ENCODE results near the gene NRXN3. TPM values are rescaled to one million over a fixed set of nuclear protein-coding genes. Genes with fewer than 3 reads are reported as not detected.

NRXN3 gene
- polyA plus RNA-seq, 1 donor (not counting 4 experiments of a cell fraction or from before 2014, with no cell fraction given) = 0.89 TPM

- no peaks in the 10 kb centered on the region for H4K20me1 ChIP-seq (ENCODE audit: control insufficient read depth, extremely low read depth, insufficient read depth, low read length)
- no peak for TF ChIP-seq EZH2 (IDR thresholded peaks at IDR 0.05; ENCODE audit: low read length)
- no peak for TF ChIP-seq CTCF (optimal IDR thresholded peaks at IDR 0.05 in 1 of 3, IDR thresholded peaks at IDR 0.05 in 1 of 3, conservative IDR thresholded peaks at IDR 0.05 in 1 of 3; ENCODE audit: extremely low read depth in 1 of 3, insufficient read depth in 2 of 3, low read length in 3 of 3)
- no peak for DNase-seq (ENCODE audit: low read depth, low spot score)
- no peaks in the 10 kb centered on the region for H3K9me1 ChIP-seq (ENCODE audit: control insufficient read depth, extremely low read depth, insufficient read depth, low read length)
- no peak for FAIRE-seq
- no peak overlapping the region for H3K9ac ChIP-seq (ENCODE audit: control insufficient read depth, extremely low read depth, insufficient read depth, low read length)
- dilution Hi-C loops (cut with MboI; ENCODE audit: extremely low pct_ligation_motif_present, low sequenced_read_pairs) = no loop called here
- no peak overlapping the region for H3K27ac ChIP-seq (ENCODE audit: control insufficient read depth, insufficient read depth, low read length)
- H3K79me2 ChIP-seq (ENCODE audit: control insufficient read depth, insufficient read depth, low read length) = no peaks in the 10 kb centered on the region
- H3K36me3 ChIP-seq (ENCODE audit: control insufficient read depth in 2 of 2, extremely low read depth in 1 of 2, insufficient read depth in 2 of 2, low read length in 2 of 2) = no peaks in the 10 kb centered on the region
- no peaks in the 10 kb centered on the region for H3K4me1 ChIP-seq (ENCODE audit: control insufficient read depth, extremely low read depth, insufficient read depth, low read length)
- no peaks in the 10 kb centered on the region for H3K27me3 ChIP-seq (ENCODE audit: control insufficient read depth, extremely low read depth, insufficient read depth, low read length)
- H3K4me2 ChIP-seq (ENCODE audit: control insufficient read depth, extremely low read depth, insufficient read depth, low read depth, low read length) = no peak overlapping the region
- no peaks in the 10 kb centered on the region for H3K9me3 ChIP-seq (ENCODE audit: control insufficient read depth, low read depth, low read length)
- H2AFZ ChIP-seq (ENCODE audit: control insufficient read depth, low read length) = no peak overlapping the region
- H3K4me3 ChIP-seq (ENCODE audit: control insufficient read depth in 2 of 3, extremely low read depth in 1 of 3, insufficient read depth in 2 of 3, low read depth in 1 of 3, low read length in 3 of 3) = no peak overlapping the region
Measured at GRCh38 chr14:79137045-79137430, 966.9 kb downstream of the NRXN3 start.

GRCh38 chr14:79137836-79138235, 967.7 kb downstream of the NRXN3 start:
- no peak overlapping the region for H3K9ac ChIP-seq (ENCODE audit: control insufficient read depth, extremely low read depth, insufficient read depth, low read length)
- no peaks in the 10 kb centered on the region for H3K79me2 ChIP-seq (ENCODE audit: control insufficient read depth, insufficient read depth, low read length)
- H3K4me3 ChIP-seq (ENCODE audit: control insufficient read depth in 2 of 3, extremely low read depth in 1 of 3, insufficient read depth in 2 of 3, low read depth in 1 of 3, low read length in 3 of 3) = no peak overlapping the region
- H2AFZ ChIP-seq (ENCODE audit: control insufficient read depth, low read length) = no peak overlapping the region
- FAIRE-seq (no peak), DNase-seq (ENCODE audit: low read depth, low spot score) (no peak)
- H3K4me2 ChIP-seq (ENCODE audit: control insufficient read depth, extremely low read depth, insufficient read depth, low read depth, low read length) = no peak overlapping the region
- H3K9me1 ChIP-seq (ENCODE audit: control insufficient read depth, extremely low read depth, insufficient read depth, low read length) = no peaks in the 10 kb centered on the region
- no peaks in the 10 kb centered on the region for H3K27me3 ChIP-seq (ENCODE audit: control insufficient read depth, extremely low read depth, insufficient read depth, low read length)
- no peaks in the 10 kb centered on the region for H4K20me1 ChIP-seq (ENCODE audit: control insufficient read depth, extremely low read depth, insufficient read depth, low read length)
- no peak for TF ChIP-seq CTCF (optimal IDR thresholded peaks at IDR 0.05 in 1 of 3, IDR thresholded peaks at IDR 0.05 in 1 of 3, conservative IDR thresholded peaks at IDR 0.05 in 1 of 3; ENCODE audit: extremely low read depth in 1 of 3, insufficient read depth in 2 of 3, low read length in 3 of 3)
- no peak for TF ChIP-seq EZH2 (IDR thresholded peaks at IDR 0.05; ENCODE audit: low read length)
- dilution Hi-C loops (cut with MboI; ENCODE audit: extremely low pct_ligation_motif_present, low sequenced_read_pairs) = no loop called here
- H3K4me1 ChIP-seq (ENCODE audit: control insufficient read depth, extremely low read depth, insufficient read depth, low read length) = no peaks in the 10 kb centered on the region
- H3K27ac ChIP-seq (ENCODE audit: control insufficient read depth, insufficient read depth, low read length) = no peak overlapping the region
- H3K9me3 ChIP-seq (ENCODE audit: control insufficient read depth, low read depth, low read length) = no peaks in the 10 kb centered on the region
- no peaks in the 10 kb centered on the region for H3K36me3 ChIP-seq (ENCODE audit: control insufficient read depth in 2 of 2, extremely low read depth in 1 of 2, insufficient read depth in 2 of 2, low read length in 2 of 2)
